Spleen (tissue), 7 donors: ENCODE results near the gene BCL2.

ENCODE experiments used
- CTCF ChIP-seq, 11 experiments: fragments of 200-600 bp in 7 of 11; fragments of 450-650 bp in 4 of 11; sonication (generic) in 4 of 11; IDR thresholded peaks in 8 of 11; conservative IDR thresholded peaks in 3 of 11; 1 replicate in 7 of 11; 2 replicates in 4 of 11; pipeline versions ENCODE4 v1.4.0 to v1.8.0; 2016 to 2021; ENCODE audit warnings: antibody characterized with exemption in 11 of 11, inconsistent platforms in 4 of 11, mild to moderate bottlenecking in 1 of 11
- POLR2A ChIP-seq, 3 donors: fragments of 450-650 bp; IDR thresholded peaks; one replicate each; pipeline ENCODE4 v1.5.1; 2017; ENCODE audit warnings: antibody characterized with exemption in 3 of 3, mild to moderate bottlenecking in 1 of 3
- donor health status: DM: no; HTN: no; CAD: no; lungs with moderate emphysema.
- donor health status: DM: no; HTN: no; CAD: no.
- donor health status: DM: no; HTN: no; CAD: no.

- TF ChIP-seq CTCF (IDR thresholded peaks at IDR 0.05 in 8 of 11, conservative IDR thresholded peaks at IDR 0.05 in 3 of 11) (no peak), POLR2A (IDR thresholded peaks at IDR 0.05) (no peak)
These were observed 5.6 kb upstream of the BCL2 start for GRCh38 chr18:63325086-63325686.
